NCI-H146 (cell line): ENCODE results near the gene PHACTR1.
A peak's percentile ranks its signal among the peaks of the same experiment; 100 is the strongest.
"Not testable (repeated sequence)": the region's sequence is repeated elsewhere in the genome, so short reads cannot be mapped to it uniquely, and the experiment has no call there.

Source experiments
- DNase-seq: peaks from one replicate; lab custom pipeline; 2025; lab: John Stamatoyannopoulos, UW

PHACTR1 gene

GRCh38 chr6:12749531-12750379, 33.2 kb downstream of the PHACTR1 start:
- DNase-seq: peak; percentile 75

- DNase-seq: no peak
These were observed 33.8 kb downstream of the PHACTR1 start for GRCh38 chr6:12750416-12750815.

GRCh38 chr6:12751694-12752325, 35.2 kb downstream of the PHACTR1 start:
- no peak for DNase-seq

- DNase-seq: no peak
These were observed 36.5 kb downstream of the PHACTR1 start for GRCh38 chr6:12753036-12753435.

- no peak for DNase-seq
These were observed 43.7 kb downstream of the PHACTR1 start for GRCh38 chr6:12760226-12760625.

GRCh38 chr6:12760911-12761310, 44.3 kb downstream of the PHACTR1 start:
- DNase-seq: no peak

- DNase-seq: no peak
These were observed 45.0 kb downstream of the PHACTR1 start for GRCh38 chr6:12761376-12762115.

GRCh38 chr6:12762731-12763434, 46.3 kb downstream of the PHACTR1 start:
- DNase-seq: not testable (repeated sequence)

- DNase-seq: no peak
These were observed 49.8 kb downstream of the PHACTR1 start for GRCh38 chr6:12766365-12766764.

GRCh38 chr6:12767016-12767415, 50.4 kb downstream of the PHACTR1 start:
- no peak for DNase-seq

- no peak for DNase-seq
These were observed 53.1 kb downstream of the PHACTR1 start for GRCh38 chr6:12769556-12770256.

- no peak for DNase-seq
These were observed 55.8 kb downstream of the PHACTR1 start for GRCh38 chr6:12772416-12772815.

- DNase-seq: no peak
These were observed 59.7 kb downstream of the PHACTR1 start for GRCh38 chr6:12776291-12776690.

GRCh38 chr6:12779772-12780171, 63.2 kb downstream of the PHACTR1 start:
- DNase-seq: no peak

GRCh38 chr6:12782136-12782535, 65.6 kb downstream of the PHACTR1 start:
- no peak for DNase-seq

- DNase-seq: no peak
These were observed 68.7 kb downstream of the PHACTR1 start for GRCh38 chr6:12785301-12785700.

- DNase-seq: no peak
These were observed 69.4 kb downstream of the PHACTR1 start for GRCh38 chr6:12785921-12786320.

- no peak for DNase-seq
These were observed 74.8 kb downstream of the PHACTR1 start for GRCh38 chr6:12791371-12791770.

GRCh38 chr6:12798326-12798725, 81.8 kb downstream of the PHACTR1 start:
- no peak for DNase-seq

- no peak for DNase-seq
These were observed 83.6 kb downstream of the PHACTR1 start for GRCh38 chr6:12800120-12800519.

GRCh38 chr6:12801141-12801540, 84.6 kb downstream of the PHACTR1 start:
- DNase-seq: no peak

GRCh38 chr6:12802440-12802839, 85.9 kb downstream of the PHACTR1 start:
- no peak for DNase-seq
